ENCODE results near the gene ABI3BP. TPM values are rescaled to one million over a fixed set of nuclear protein-coding genes. Genes with fewer than 3 reads are reported as not detected.

ABI3BP gene
- total RNA-seq, 1 experiment from 2014 or later = 5.2 TPM

DNA sequence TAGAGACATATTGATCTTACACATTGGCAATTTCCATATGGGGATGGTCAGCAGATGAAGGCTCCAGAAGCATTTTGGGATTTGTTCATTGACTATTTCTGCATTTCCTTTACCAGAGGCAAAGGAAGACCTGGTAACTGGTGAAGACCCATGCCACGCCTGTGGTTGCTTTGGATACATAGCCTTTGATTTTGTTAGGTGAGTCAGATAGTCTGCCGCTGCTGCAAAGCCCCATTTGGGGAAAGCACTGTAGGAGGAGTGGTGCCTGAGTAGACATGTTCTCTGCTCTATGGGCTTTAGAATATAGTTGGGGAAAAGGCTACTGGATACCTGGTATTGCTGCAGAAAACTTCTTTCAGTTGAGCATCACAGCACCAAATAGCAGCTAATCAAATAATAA lies 227.2 kb downstream of the ABI3BP start:
- intact Hi-C loops (cut with micrococcal nuclease; ENCODE audit: unreplicated experiment) = no loop called here
- no peaks in the 10 kb centered on the region for H3K4me1 Mint-ChIP-seq (ENCODE audit: low read depth, unreplicated experiment)
- H3K27ac Mint-ChIP-seq (ENCODE audit: unreplicated experiment) = no peak overlapping the region
- H3K36me3 Mint-ChIP-seq (ENCODE audit: insufficient read depth, unreplicated experiment) = no peaks in the 10 kb centered on the region
- no peaks in the 10 kb centered on the region for H3K9me3 Mint-ChIP-seq (ENCODE audit: low read depth, unreplicated experiment)
- TF ChIP-seq, protein P1, sequence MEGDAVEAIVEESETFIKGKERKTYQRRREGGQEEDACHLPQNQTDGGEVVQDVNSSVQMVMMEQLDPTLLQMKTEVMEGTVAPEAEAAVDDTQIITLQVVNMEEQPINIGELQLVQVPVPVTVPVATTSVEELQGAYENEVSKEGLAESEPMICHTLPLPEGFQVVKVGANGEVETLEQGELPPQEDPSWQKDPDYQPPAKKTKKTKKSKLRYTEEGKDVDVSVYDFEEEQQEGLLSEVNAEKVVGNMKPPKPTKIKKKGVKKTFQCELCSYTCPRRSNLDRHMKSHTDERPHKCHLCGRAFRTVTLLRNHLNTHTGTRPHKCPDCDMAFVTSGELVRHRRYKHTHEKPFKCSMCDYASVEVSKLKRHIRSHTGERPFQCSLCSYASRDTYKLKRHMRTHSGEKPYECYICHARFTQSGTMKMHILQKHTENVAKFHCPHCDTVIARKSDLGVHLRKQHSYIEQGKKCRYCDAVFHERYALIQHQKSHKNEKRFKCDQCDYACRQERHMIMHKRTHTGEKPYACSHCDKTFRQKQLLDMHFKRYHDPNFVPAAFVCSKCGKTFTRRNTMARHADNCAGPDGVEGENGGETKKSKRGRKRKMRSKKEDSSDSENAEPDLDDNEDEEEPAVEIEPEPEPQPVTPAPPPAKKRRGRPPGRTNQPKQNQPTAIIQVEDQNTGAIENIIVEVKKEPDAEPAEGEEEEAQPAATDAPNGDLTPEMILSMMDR (IDR thresholded peaks at IDR 0.05; ENCODE audit: unreplicated experiment) = no peak
- BruUV-seq (replicated peaks) = no TSS peak
- H3K27me3 Mint-ChIP-seq (ENCODE audit: unreplicated experiment) = no peaks in the 10 kb centered on the region
- no peak for DNase-seq
- no peak overlapping the region for H3K4me3 Mint-ChIP-seq (ENCODE audit: low read depth, unreplicated experiment)
- CTCF ChIA-PET = no interaction called here

DNA sequence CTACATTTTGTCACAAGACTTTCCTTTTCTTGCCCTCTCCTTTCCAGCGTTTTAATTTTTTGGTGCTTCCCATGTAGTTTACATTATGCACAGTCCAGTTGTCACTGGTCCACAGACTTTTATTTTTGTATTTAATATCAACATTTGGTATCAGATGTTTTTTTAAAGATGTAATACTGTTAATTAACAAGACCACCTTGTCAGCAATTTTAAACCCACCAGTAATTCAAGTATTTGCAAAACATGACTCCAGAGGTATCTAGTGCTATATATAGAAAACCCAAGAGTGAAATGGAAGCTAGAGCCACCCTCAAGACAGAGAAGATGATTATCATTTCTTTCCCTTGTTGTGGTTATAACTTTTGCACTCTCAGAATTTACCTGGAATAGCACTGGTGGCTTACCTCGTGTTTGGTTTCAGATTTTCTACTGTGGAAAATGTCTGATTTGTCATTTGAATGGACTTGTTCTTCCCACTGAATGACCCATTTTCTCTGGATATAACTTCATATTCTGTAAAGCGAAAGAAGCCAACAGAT lies 227.7 kb downstream of the ABI3BP start:
- CTCF ChIA-PET = no interaction called here
- Mint-ChIP-seq H3K4me1 (ENCODE audit: low read depth, unreplicated experiment) (no peaks in the 10 kb centered on the region), H3K27me3 (ENCODE audit: unreplicated experiment) (no peaks in the 10 kb centered on the region), H3K36me3 (ENCODE audit: insufficient read depth, unreplicated experiment) (peaks cover 2% of the 10 kb centered on the region), H3K4me3 (ENCODE audit: low read depth, unreplicated experiment) (no peak overlapping the region), H3K27ac (ENCODE audit: unreplicated experiment) (no peak overlapping the region), H3K9me3 (ENCODE audit: low read depth, unreplicated experiment) (no peaks in the 10 kb centered on the region)
- intact Hi-C loops (cut with micrococcal nuclease; ENCODE audit: unreplicated experiment) = no loop called here
- no TSS peak for BruUV-seq (replicated peaks)
- TF ChIP-seq, protein P1 (IDR thresholded peaks at IDR 0.05; ENCODE audit: unreplicated experiment) = no peak
- no peak for DNase-seq

DNA sequence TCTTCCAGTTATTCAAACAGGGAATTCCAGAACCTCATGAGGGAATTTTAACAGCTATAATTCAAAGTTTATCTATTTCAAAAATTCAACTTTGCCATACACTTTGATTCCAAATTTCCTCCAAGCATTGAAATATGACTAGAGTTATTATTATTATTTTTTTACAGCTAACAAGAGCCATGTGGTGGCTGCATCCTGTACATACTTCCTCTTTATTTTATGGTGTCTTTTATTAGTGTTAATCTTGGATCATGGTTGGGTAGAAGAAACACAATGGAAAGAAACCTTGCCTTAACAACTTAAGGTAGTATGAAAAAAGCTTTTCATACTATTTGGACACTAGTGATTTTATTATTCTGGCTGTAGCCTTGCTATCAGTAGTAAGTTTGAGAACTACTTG lies 231.3 kb downstream of the ABI3BP start:
- no peaks in the 10 kb centered on the region for H3K27me3 Mint-ChIP-seq (ENCODE audit: unreplicated experiment)

DNA sequence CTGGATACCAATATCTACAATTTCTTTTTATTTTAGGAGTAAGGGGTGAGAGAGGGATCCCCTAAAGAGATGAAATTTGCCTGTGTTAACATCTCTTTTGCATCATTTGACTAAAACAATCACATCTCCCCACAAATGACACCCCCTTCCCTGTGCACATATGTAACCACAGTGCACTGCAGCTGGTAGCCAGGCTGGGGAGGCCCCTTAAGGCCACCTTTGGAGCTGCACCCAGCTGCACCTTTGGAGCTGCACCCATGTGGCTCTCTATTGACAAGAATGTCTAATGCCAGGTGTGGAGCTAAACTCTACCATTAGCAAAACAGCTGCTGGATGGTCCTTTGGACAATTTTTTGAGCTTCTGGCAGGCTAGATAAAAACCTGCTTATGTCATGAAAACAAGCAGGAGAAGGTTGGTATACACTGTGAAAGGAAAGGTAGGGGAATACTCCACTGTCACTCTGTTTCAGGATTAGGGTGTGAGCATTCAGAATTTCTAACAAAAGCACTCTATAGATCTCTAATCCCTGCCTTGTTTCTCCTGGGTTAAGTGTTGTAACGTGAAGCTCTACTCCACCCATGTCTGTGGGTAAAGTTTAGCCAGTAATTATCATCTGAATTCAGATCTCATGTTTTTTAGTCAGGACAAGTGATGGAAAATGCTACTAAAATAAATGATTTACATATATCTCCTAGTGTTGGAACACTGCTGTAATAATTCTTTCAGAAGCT lies 231.8 kb downstream of the ABI3BP start:
- intact Hi-C loops (cut with micrococcal nuclease; ENCODE audit: unreplicated experiment) = no loop called here
- no peak overlapping the region for H3K4me3 Mint-ChIP-seq (ENCODE audit: low read depth, unreplicated experiment)
- TF ChIP-seq, protein P1 (IDR thresholded peaks at IDR 0.05; ENCODE audit: unreplicated experiment) = no peak
- no TSS peak for BruUV-seq (replicated peaks)
- H3K4me1 Mint-ChIP-seq (ENCODE audit: low read depth, unreplicated experiment) = no peaks in the 10 kb centered on the region
- DNase-seq = peak; percentile 47
- H3K27me3 Mint-ChIP-seq (ENCODE audit: unreplicated experiment) = no peaks in the 10 kb centered on the region
- no peak overlapping the region for H3K27ac Mint-ChIP-seq (ENCODE audit: unreplicated experiment)
- H3K36me3 Mint-ChIP-seq (ENCODE audit: insufficient read depth, unreplicated experiment) = peaks cover 29% of the 10 kb centered on the region
- CTCF ChIA-PET = interaction anchor here (1.5 to 1.7 kb wide), 3 partner anchors 36 to 435 kb away, joined by 5 to 8 read pairs (median 5); no protein-coding TSS in a partner anchor
- H3K9me3 Mint-ChIP-seq (ENCODE audit: low read depth, unreplicated experiment) = no peaks in the 10 kb centered on the region

More for the DNA sequence above, 231.3 kb downstream of the ABI3BP start:
- Mint-ChIP-seq H3K9me3 (ENCODE audit: low read depth, unreplicated experiment) (no peaks in the 10 kb centered on the region), H3K36me3 (ENCODE audit: insufficient read depth, unreplicated experiment) (peaks cover 23% of the 10 kb centered on the region), H3K4me1 (ENCODE audit: low read depth, unreplicated experiment) (no peaks in the 10 kb centered on the region), H3K4me3 (ENCODE audit: low read depth, unreplicated experiment) (no peak overlapping the region), H3K27ac (ENCODE audit: unreplicated experiment) (no peak overlapping the region)
- no TSS peak for BruUV-seq (replicated peaks)
- CTCF ChIA-PET = interaction anchor here (1.5 to 1.7 kb wide), 2 partner anchors 299 to 434 kb away, joined by 5 to 8 read pairs; no protein-coding TSS in a partner anchor
- intact Hi-C loops (cut with micrococcal nuclease; ENCODE audit: unreplicated experiment) = no loop called here
- TF ChIP-seq, protein P1 (IDR thresholded peaks at IDR 0.05; ENCODE audit: unreplicated experiment) = no peak
- DNase-seq = no peak

Measured in Calu3 (cell line).